ENCODE results near the gene ITPA.

GRCh38 chr20:3240776-3241363 lies 31.6 kb downstream of the ITPA start:
- TF ChIP-seq CTCF (IDR thresholded peaks at IDR 0.05) (no peak), POLR2A (IDR thresholded peaks at IDR 0.05) (no peak)
